Neural cell (in vitro differentiated cells): ENCODE measurements around the gene EIF2S2. TPM values are rescaled to one million over a fixed set of nuclear protein-coding genes. Genes with fewer than 3 reads are reported as not detected.

ENCODE experiments used
- H2AFZ ChIP-seq: fragments of 200-600, 300-800 bp; sonication (generic), shearing (Covaris generic); 2 replicates; pipeline ENCODE4 v1.6.0; 2014; ENCODE audit warnings: low read depth, mild to moderate bottlenecking, antibody characterized with exemption, low read length, moderate library complexity
- H3F3A ChIP-seq: fragments of 200-600 bp; shearing (Covaris generic); 2 replicates; pipeline ENCODE4 v1.6.1; 2016; ENCODE audit warnings: mild to moderate bottlenecking, moderate library complexity, mixed read lengths, antibody characterized with exemption, low read length; ENCODE audit not compliant: insufficient read depth, poor library complexity, severe bottlenecking
- H3K27ac ChIP-seq: fragments of 200-600, 300-800 bp; sonication (generic), shearing (Covaris generic); 2 replicates; pipeline ENCODE4 v1.5.1; 2014; ENCODE audit warnings: mild to moderate bottlenecking, low read length, moderate library complexity
- H3K27me3 ChIP-seq: fragments of 300-800, 200-600 bp; sonication (generic), shearing (Covaris generic); 2 replicates; pipeline ENCODE4 v1.6.0; 2014; ENCODE audit warnings: mild to moderate bottlenecking, low read depth, low read length, moderate library complexity; ENCODE audit not compliant: insufficient read depth
- H3K36me3 ChIP-seq: fragments of 300-800, 200-600 bp; sonication (generic), shearing (Covaris generic); 2 replicates; pipeline ENCODE4 v1.5.1; 2014; ENCODE audit warnings: mild to moderate bottlenecking, antibody characterized with exemption, low read length, moderate library complexity; ENCODE audit not compliant: insufficient read depth
- H3K4me2 ChIP-seq: fragments of 300-800, 200-600 bp; sonication (generic), shearing (Covaris generic); 2 replicates; pipeline ENCODE4 v1.6.0; 2014; ENCODE audit warnings: mild to moderate bottlenecking, low read length
- H3K4me3 ChIP-seq: fragments of 300-800, 200-600 bp; sonication (generic), shearing (Covaris generic); 2 replicates; pipeline ENCODE4 v1.5.1; 2014; ENCODE audit warnings: mild to moderate bottlenecking, low read length, moderate library complexity
- H3K79me2 ChIP-seq: fragments of 200-600 bp; shearing (Covaris generic); replicated peaks from 2 replicates; pipeline ENCODE4 v1.6.0; 2014; ENCODE audit warnings: mild to moderate bottlenecking, low read length, moderate library complexity; ENCODE audit not compliant: insufficient read depth
- H3K9ac ChIP-seq: fragments of 300-800, 200-600 bp; sonication (generic), shearing (Covaris generic); 2 replicates; pipeline ENCODE4 v1.6.1; 2016; ENCODE audit warnings: mild to moderate bottlenecking, low read length, mixed read lengths
- H3K9me2 ChIP-seq: fragments of 200-600 bp; shearing (Covaris generic); 2 replicates; pipeline ENCODE4 v1.6.1; 2016; ENCODE audit warnings: mild to moderate bottlenecking, low read length, mixed read lengths; ENCODE audit not compliant: insufficient read depth
- H3K9me3 ChIP-seq: fragments of 200-600, 300-800 bp; sonication (generic), shearing (Covaris generic); 2 replicates; pipeline ENCODE4 v1.6.1; 2016; ENCODE audit warnings: mild to moderate bottlenecking, mixed run types, low read length, moderate library complexity, mixed read lengths
- H4K20me1 ChIP-seq: fragments of 200-600 bp; shearing (Covaris generic); 2 replicates; pipeline ENCODE4 v1.6.1; 2016; ENCODE audit warnings: mild to moderate bottlenecking, mixed run types; ENCODE audit not compliant: insufficient read depth
- CTCF ChIP-seq: fragments of 450-650 bp; IDR thresholded peaks from 2 replicates; pipeline ENCODE4 v1.5.1; 2014; ENCODE audit warnings: antibody characterized with exemption, mild to moderate bottlenecking, moderate library complexity; ENCODE audit not compliant: poor library complexity, severe bottlenecking
- EP300 ChIP-seq: fragments of 450-650 bp; conservative IDR thresholded peaks from 2 replicates; pipeline ENCODE4 v1.6.1; 2014; ENCODE audit warnings: antibody characterized with exemption, mild to moderate bottlenecking, moderate library complexity; ENCODE audit not compliant: poor library complexity, severe bottlenecking
- EZH2 ChIP-seq: fragments of 200-600, 300-800 bp; shearing (Covaris generic), sonication (generic); IDR thresholded peaks from 2 replicates; pipeline ENCODE4 v1.6.1; 2014; ENCODE audit warnings: antibody characterized with exemption, low read length, borderline replicate concordance, mild to moderate bottlenecking; ENCODE audit not compliant: insufficient read depth, poor library complexity, severe bottlenecking
- MXI1 ChIP-seq: fragments of 450-650 bp; conservative IDR thresholded peaks from 2 replicates; pipeline ENCODE4 v1.6.1; 2014; ENCODE audit warnings: antibody characterized with exemption, mild to moderate bottlenecking; ENCODE audit not compliant: poor library complexity, severe bottlenecking
- POLR2AphosphoS5 ChIP-seq: IDR thresholded peaks from 2 replicates; pipeline ENCODE4 v1.6.1; 2012
- RAD21 ChIP-seq: fragments of 450-650 bp; conservative IDR thresholded peaks from 2 replicates; pipeline ENCODE4 v1.6.1; 2014; ENCODE audit warnings: antibody characterized with exemption, mild to moderate bottlenecking, moderate library complexity
- REST ChIP-seq: IDR thresholded peaks from 2 replicates; pipeline ENCODE4 v1.6.1; 2012; ENCODE audit warnings: borderline replicate concordance
- SMC3 ChIP-seq: fragments of 450-650 bp; conservative IDR thresholded peaks from 2 replicates; pipeline ENCODE4 v1.6.1; 2014; ENCODE audit warnings: antibody characterized with exemption, mild to moderate bottlenecking, moderate library complexity; ENCODE audit not compliant: poor library complexity
- TAF1 ChIP-seq: IDR thresholded peaks from 2 replicates; pipeline ENCODE4 v1.6.1; 2012; ENCODE audit warnings: low read depth
- polyA plus RNA-seq: library from polyadenylated mRNA; depleted of rRNA; stranded (reverse); fragments of >200 nt; gene quantifications from 2 replicates; pipeline ENCODE4 v1.2.3, GENCODE V29; 2014

The EIF2S2 gene
- polyA plus RNA-seq, 1 donor from 2014 or later, result 62.6 TPM

- no peak overlapping the region for H3K9ac ChIP-seq
- H3K4me2 ChIP-seq, result no peak overlapping the region
These were observed 28.9 kb downstream of the EIF2S2 start for GRCh38 chr20:34083137-34083536.

DNA sequence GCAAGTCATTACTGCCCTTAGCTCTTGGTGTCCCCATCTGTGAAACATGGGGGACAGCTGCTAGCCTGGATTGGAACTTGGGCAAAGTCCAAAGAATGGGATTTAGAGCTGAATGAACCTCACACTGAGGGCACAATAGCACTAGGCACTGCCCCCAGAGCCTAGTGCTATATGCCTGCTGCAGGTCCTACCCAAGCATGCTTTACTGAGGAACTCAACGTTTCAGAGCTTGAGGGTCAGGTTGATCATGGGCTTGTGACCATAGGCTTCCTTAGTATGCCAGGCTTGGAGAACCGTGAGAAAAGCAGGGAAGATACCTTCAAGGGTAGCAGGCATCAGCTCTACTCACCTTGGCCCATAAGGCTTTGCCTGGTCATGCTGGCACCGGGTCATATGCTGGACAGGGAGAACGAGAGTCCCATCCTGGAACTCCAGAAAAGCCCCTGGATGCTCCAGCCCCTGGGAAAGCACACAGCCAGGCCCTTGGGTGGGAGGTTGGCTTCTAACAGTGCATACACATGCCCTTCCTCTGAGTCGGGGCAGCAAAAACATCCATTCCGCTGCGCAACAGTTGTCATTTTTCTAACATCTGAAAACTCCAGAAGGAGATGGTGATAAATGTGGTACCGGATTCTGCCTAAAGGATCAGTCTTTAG lies 29.7 kb downstream of the EIF2S2 start:
- peaks cover 4% of the 10 kb centered on the region for H3K36me3 ChIP-seq
- H3K9me3 ChIP-seq, result no peaks in the 10 kb centered on the region
- H3F3A ChIP-seq, result no peaks in the 10 kb centered on the region
- H3K4me2 ChIP-seq, result no peak overlapping the region
- no peaks in the 10 kb centered on the region for H3K79me2 ChIP-seq
- no peak overlapping the region for H3K27ac ChIP-seq
- H3K27me3 ChIP-seq, result no peaks in the 10 kb centered on the region
- no peak overlapping the region for H3K4me3 ChIP-seq
- H2AFZ ChIP-seq, result no peak overlapping the region
- no peaks in the 10 kb centered on the region for H3K9me2 ChIP-seq
- no peaks in the 10 kb centered on the region for H4K20me1 ChIP-seq
- H3K9ac ChIP-seq, result no peak overlapping the region
- no peak for TF ChIP-seq SMC3
- TF ChIP-seq TAF1, result no peak
- TF ChIP-seq POLR2AphosphoS5, result no peak
- no peak for TF ChIP-seq CTCF
- TF ChIP-seq EZH2, result no peak
- no peak for TF ChIP-seq MXI1
- no peak for TF ChIP-seq RAD21
- TF ChIP-seq EP300, result no peak

More at GRCh38 chr20:34083137-34083536, 28.9 kb downstream of the EIF2S2 start:
- Histone ChIP-seq H3K9me2 (no peaks in the 10 kb centered on the region), H3K79me2 (no peaks in the 10 kb centered on the region), H3K27me3 (no peaks in the 10 kb centered on the region), H3K36me3 (peaks cover 4% of the 10 kb centered on the region), H3K9me3 (no peaks in the 10 kb centered on the region), H4K20me1 (no peaks in the 10 kb centered on the region), H2AFZ (no peak overlapping the region), H3F3A (no peaks in the 10 kb centered on the region), H3K4me3 (no peak overlapping the region), H3K27ac (no peak overlapping the region)
- TF ChIP-seq EP300 (no peak), EZH2 (no peak), TAF1 (no peak), CTCF (no peak), REST (no peak), POLR2AphosphoS5 (no peak), SMC3 (no peak), MXI1 (no peak), RAD21 (no peak)
